CD14-positive monocyte (primary cell): Measurements from ENCODE around the gene NID2. TPM values are rescaled to one million over a fixed set of nuclear protein-coding genes. Genes with fewer than 3 reads are reported as not detected.

Experiments used
- DNase-seq, 3 donors: peaks; one replicate each; pipeline ENCODE4 v3.0.0-alpha.2; 2011 to 2022
- H2AFZ ChIP-seq: 2 replicates; pipeline ENCODE4 v1.6.0; 2012; ENCODE audit warnings: mild to moderate bottlenecking, low read depth, low read length, inconsistent platforms; ENCODE audit not compliant: insufficient read depth, poor library complexity, severe bottlenecking
- H3K27ac ChIP-seq, 2 donors: 1 replicate in 1 of 2; 2 replicates in 1 of 2; pipeline ENCODE4 v1.5.1; 2012 to 2013; ENCODE audit warnings: low read length in 2 of 2, control low read depth in 1 of 2, inconsistent platforms in 1 of 2, low read depth in 1 of 2, mild to moderate bottlenecking in 1 of 2
- H3K27me3 ChIP-seq, 2 donors: one replicate each; pipeline versions ENCODE4 v1.6.0 to v1.6.1; 2011 to 2013; ENCODE audit warnings: low read length in 2 of 2; ENCODE audit not compliant: control insufficient read depth in 2 of 2, insufficient read depth in 2 of 2
- H3K36me3 ChIP-seq, 2 donors: replicated peaks in 1 of 2; 1 replicate in 1 of 2; 2 replicates in 1 of 2; pipeline versions ENCODE4 v1.5.1 to v1.6.1; 2012 to 2013; ENCODE audit warnings: low read length in 2 of 2, control low read depth in 1 of 2, inconsistent platforms in 1 of 2, mild to moderate bottlenecking in 1 of 2; ENCODE audit not compliant: insufficient read depth in 2 of 2, control insufficient read depth in 1 of 2
- H3K4me1 ChIP-seq, 2 donors: 1 replicate in 1 of 2; 2 replicates in 1 of 2; pipeline versions ENCODE4 v1.5.1 to v1.6.1; 2012 to 2013; ENCODE audit warnings: low read length in 2 of 2, control low read depth in 1 of 2, inconsistent platforms in 1 of 2, mild to moderate bottlenecking in 1 of 2, moderate library complexity in 1 of 2; ENCODE audit not compliant: insufficient read depth in 2 of 2, control insufficient read depth in 1 of 2
- H3K4me2 ChIP-seq: replicated peaks from 2 replicates; pipeline ENCODE3; 2012; ENCODE audit warnings: low read length, moderate library complexity, mild to moderate bottlenecking; ENCODE audit not compliant: poor library complexity, severe bottlenecking; ENCODE audit errors: extremely low read depth
- H3K4me3 ChIP-seq, 3 experiments: fragments of 200-600 bp in 1 of 3; sonication (generic) in 1 of 3; replicated peaks in 1 of 3; 1 replicate in 2 of 3; 2 replicates in 1 of 3; pipeline ENCODE4 v1.5.1; 2011 to 2013; ENCODE audit warnings: low read length in 3 of 3, mild to moderate bottlenecking in 3 of 3, control low read depth in 2 of 3, low read depth in 2 of 3, inconsistent platforms in 1 of 3, moderate library complexity in 1 of 3
- H3K79me2 ChIP-seq: 2 replicates; pipeline ENCODE4 v1.6.0; 2012; ENCODE audit warnings: mild to moderate bottlenecking, control low read depth, inconsistent platforms, low read length, moderate library complexity; ENCODE audit not compliant: insufficient read depth
- H3K9ac ChIP-seq: 2 replicates; pipeline ENCODE4 v1.6.0; 2017; ENCODE audit warnings: low read length, mild to moderate bottlenecking; ENCODE audit not compliant: insufficient read depth, poor library complexity, severe bottlenecking
- H3K9me3 ChIP-seq, 2 donors: replicated peaks in 1 of 2; 1 replicate in 1 of 2; 2 replicates in 1 of 2; pipeline versions ENCODE4 v1.5.1 to v1.6.1; 2012 to 2013; ENCODE audit warnings: low read length in 2 of 2, control low read depth in 1 of 2; ENCODE audit not compliant: control insufficient read depth in 1 of 2, insufficient read depth in 1 of 2
- H4K20me1 ChIP-seq: 2 replicates; pipeline ENCODE4 v1.6.0; 2012; ENCODE audit warnings: mild to moderate bottlenecking, low read length, control low read depth, moderate library complexity; ENCODE audit not compliant: insufficient read depth
- H3K27ac Mint-ChIP-seq, 7 donors: one replicate each; pipeline ENCODE4 v1.8.0; 2020; ENCODE audit warnings: mild to moderate bottlenecking in 7 of 7, mixed read lengths in 7 of 7, moderate library complexity in 6 of 7, inconsistent platforms in 2 of 7
- H3K27me3 Mint-ChIP-seq, 3 donors: one replicate each; pipeline ENCODE4 v1.8.0; 2021 to 2022; ENCODE audit warnings: low read depth in 3 of 3, mild to moderate bottlenecking in 3 of 3, mixed read lengths in 3 of 3, moderate library complexity in 3 of 3, inconsistent platforms in 1 of 3
- H3K36me3 Mint-ChIP-seq, 2 donors: one replicate each; pipeline ENCODE4 v1.8.0; 2020; ENCODE audit warnings: mixed read lengths in 2 of 2, inconsistent platforms in 1 of 2, mild to moderate bottlenecking in 1 of 2
- H3K4me1 Mint-ChIP-seq: one replicate; pipeline ENCODE4 v1.8.0; 2020; ENCODE audit warnings: mild to moderate bottlenecking, mixed read lengths
- H3K4me3 Mint-ChIP-seq, 2 donors: one replicate each; pipeline ENCODE4 v1.8.0; 2020; ENCODE audit warnings: mild to moderate bottlenecking in 2 of 2, mixed read lengths in 2 of 2, moderate library complexity in 1 of 2
- H3K9me3 Mint-ChIP-seq, 7 donors: one replicate each; pipeline ENCODE4 v1.8.0; 2020 to 2022; ENCODE audit warnings: mixed read lengths in 7 of 7, mild to moderate bottlenecking in 6 of 7, moderate library complexity in 6 of 7, inconsistent platforms in 2 of 7
- WGBS: methylation state at CpG from one replicate; pipeline ENCODE4 v1.1.5; 2013; ENCODE audit warnings: missing lambda C conversion rate; ENCODE audit not compliant: insufficient coverage; 5-methylcytosine and 5-hydroxymethylcytosine counted together
- intact Hi-C, 2 donors: fragments of 100-400 bp; cut with micrococcal nuclease; formaldehyde crosslinking; loops; one replicate each; pipeline versions ENCODE4 v1.15.0 to v1.15.1; 2023
- polyA plus RNA-seq, 3 donors: library from polyadenylated mRNA; depleted of rRNA in 1 of 3; unstranded in 2 of 3; stranded (reverse) in 1 of 3; fragments of 300-500 nt in 2 of 3; fragments of >200 nt in 1 of 3; fragmentation: Illumina TruSeq in 2 of 3; gene quantifications; 1 replicate in 2 of 3; 2 replicates in 1 of 3; pipeline ENCODE4 v1.2.3, GENCODE V29; 2012 to 2021
- TF ChIP-seq, protein P1 (sequence below): fragments of 200-600 bp; IDR thresholded peaks from one replicate; pipeline ENCODE4 v1.8.0; 2022; ENCODE audit warnings: antibody characterized with exemption, mild to moderate bottlenecking

The NID2 gene
- polyA plus RNA-seq, 3 donors: not detected

DNA sequence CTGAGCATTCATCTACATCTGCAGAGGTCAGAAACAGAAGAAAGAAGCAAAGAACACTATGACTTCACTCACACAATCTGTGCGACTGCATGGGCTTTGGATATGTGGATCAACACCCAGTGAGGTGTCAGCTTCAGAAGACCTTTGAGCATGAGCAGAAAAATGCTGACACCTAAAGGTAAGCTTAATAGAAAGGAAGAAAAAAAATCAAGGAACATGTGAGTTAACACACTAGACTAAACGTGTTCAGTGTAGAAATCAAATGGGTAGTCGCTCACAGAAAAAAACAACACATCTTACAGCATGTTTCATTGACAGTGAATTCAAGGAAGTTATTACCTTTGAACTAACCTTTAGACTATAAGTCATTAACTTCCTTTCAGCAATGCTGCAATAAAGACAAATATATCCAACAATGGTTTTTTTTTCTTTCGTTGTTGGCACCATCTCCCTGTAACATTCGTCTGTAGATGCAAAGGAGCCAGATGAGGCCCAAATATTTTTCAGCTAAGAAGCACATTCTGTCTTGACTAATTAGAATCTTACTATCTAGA lies 48.6 kb downstream of the NID2 start:
- Histone ChIP-seq H4K20me1 (no peaks in the 10 kb centered on the region), H2AFZ (no peak overlapping the region), H3K36me3 (no peaks in the 10 kb centered on the region), H3K79me2 (no peaks in the 10 kb centered on the region), H3K9me3 (no peaks in the 10 kb centered on the region), H3K9ac (no peak overlapping the region), H3K4me3 (no peak overlapping the region), H3K4me2 (no peak overlapping the region), H3K27me3 (peaks cover 0 to 2% of the 10 kb centered on the region in 2 donors), H3K4me1 (no peaks in the 10 kb centered on the region), H3K27ac (no peak overlapping the region)
- Mint-ChIP-seq H3K9me3 (peaks cover 0 to 10% (median 5%) of the 10 kb centered on the region in 7 donors), H3K4me1 (no peaks in the 10 kb centered on the region), H3K4me3 (no peak overlapping the region), H3K27me3 (peaks cover 1 to 11% (median 9%) of the 10 kb centered on the region in 3 donors), H3K36me3 (no peaks in the 10 kb centered on the region), H3K27ac (no peak overlapping the region)
- 100% methylated on average over 1 of the region's 5 CpGs for WGBS
- no peak for DNase-seq
- intact Hi-C loops: no loop called here
- TF ChIP-seq, protein P1, sequence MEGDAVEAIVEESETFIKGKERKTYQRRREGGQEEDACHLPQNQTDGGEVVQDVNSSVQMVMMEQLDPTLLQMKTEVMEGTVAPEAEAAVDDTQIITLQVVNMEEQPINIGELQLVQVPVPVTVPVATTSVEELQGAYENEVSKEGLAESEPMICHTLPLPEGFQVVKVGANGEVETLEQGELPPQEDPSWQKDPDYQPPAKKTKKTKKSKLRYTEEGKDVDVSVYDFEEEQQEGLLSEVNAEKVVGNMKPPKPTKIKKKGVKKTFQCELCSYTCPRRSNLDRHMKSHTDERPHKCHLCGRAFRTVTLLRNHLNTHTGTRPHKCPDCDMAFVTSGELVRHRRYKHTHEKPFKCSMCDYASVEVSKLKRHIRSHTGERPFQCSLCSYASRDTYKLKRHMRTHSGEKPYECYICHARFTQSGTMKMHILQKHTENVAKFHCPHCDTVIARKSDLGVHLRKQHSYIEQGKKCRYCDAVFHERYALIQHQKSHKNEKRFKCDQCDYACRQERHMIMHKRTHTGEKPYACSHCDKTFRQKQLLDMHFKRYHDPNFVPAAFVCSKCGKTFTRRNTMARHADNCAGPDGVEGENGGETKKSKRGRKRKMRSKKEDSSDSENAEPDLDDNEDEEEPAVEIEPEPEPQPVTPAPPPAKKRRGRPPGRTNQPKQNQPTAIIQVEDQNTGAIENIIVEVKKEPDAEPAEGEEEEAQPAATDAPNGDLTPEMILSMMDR: no peak

DNA sequence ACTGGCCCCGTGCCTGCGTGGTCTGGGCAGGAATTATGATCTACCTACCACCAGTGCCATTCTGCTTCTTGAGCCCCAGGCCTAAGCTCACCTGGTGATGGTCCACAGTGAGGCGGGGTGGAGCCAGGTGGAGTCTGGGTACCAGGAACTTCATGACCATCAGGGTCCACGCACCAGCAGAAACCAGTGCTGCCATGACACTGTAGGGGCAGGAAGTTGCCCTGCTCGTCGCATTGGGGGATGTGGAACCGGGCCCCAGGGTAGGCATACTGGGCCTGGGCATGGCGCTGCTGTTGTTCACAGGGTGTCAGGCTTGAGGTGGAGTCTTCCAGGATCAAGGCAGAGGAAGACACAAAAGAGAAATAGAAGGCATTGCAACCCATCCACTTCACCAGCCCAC lies 49.9 kb downstream of the NID2 start:
- no peaks in the 10 kb centered on the region for H3K36me3 ChIP-seq
- no peak for DNase-seq
- peaks cover 0 to 5% (median 3%) of the 10 kb centered on the region in 7 donors for H3K9me3 Mint-ChIP-seq
- peaks cover 4% of the 10 kb centered on the region for H3K4me1 Mint-ChIP-seq
- H4K20me1 ChIP-seq: no peaks in the 10 kb centered on the region
- H3K27me3 ChIP-seq: peaks cover 0 to 2% of the 10 kb centered on the region in 2 donors
- H3K27ac Mint-ChIP-seq: peak overlapping the region in 1 of 7 donors; percentile 63
- WGBS: 100% methylated on average over 5 of the region's 8 CpGs
- no peaks in the 10 kb centered on the region for H3K4me1 ChIP-seq
- no peak overlapping the region for H3K4me2 ChIP-seq
- no peak overlapping the region for H3K27ac ChIP-seq
- H3K27me3 Mint-ChIP-seq: peaks cover 1 to 11% (median 9%) of the 10 kb centered on the region in 3 donors
- TF ChIP-seq, protein P1: no peak
- H2AFZ ChIP-seq: no peak overlapping the region
- intact Hi-C loops: no loop called here
- H3K9ac ChIP-seq: no peak overlapping the region
- no peak overlapping the region for H3K4me3 ChIP-seq
- no peaks in the 10 kb centered on the region for H3K79me2 ChIP-seq
- H3K36me3 Mint-ChIP-seq: no peaks in the 10 kb centered on the region
- no peak overlapping the region for H3K4me3 Mint-ChIP-seq
- no peaks in the 10 kb centered on the region for H3K9me3 ChIP-seq
